K562 (cell line): ENCODE results near the gene COL8A2. TPM values are rescaled to one million over a fixed set of nuclear protein-coding genes. Genes with fewer than 3 reads are reported as not detected.
A peak's percentile ranks its signal among the peaks of the same experiment; 100 is the strongest.

ENCODE experiments used
- ATF7 ChIP-seq: fragments of 450-650 bp; IDR thresholded peaks from 2 replicates; pipeline ENCODE4 v1.7.1; 2014; ENCODE audit warnings: mild to moderate bottlenecking, moderate library complexity
- CHD7 ChIP-seq: fragments of 200-600 bp; sonication (generic); IDR thresholded peaks from one replicate; pipeline ENCODE4 v1.6.1; 2012; ENCODE audit warnings: mild to moderate bottlenecking, low read depth, low read length, inconsistent platforms
- HDGF ChIP-seq: fragments of 450-650 bp; IDR thresholded peaks from 2 replicates; pipeline ENCODE4 v1.6.1; 2016
- JUND ChIP-seq, 2 experiments: IDR thresholded peaks; 2 replicates in 1 of 2; 3 replicates in 1 of 2; pipeline ENCODE4 v1.6.1; 2011; ENCODE audit warnings: borderline replicate concordance in 2 of 2, low read depth in 2 of 2, low read length in 2 of 2, improper control_type of control experiment in 1 of 2, missing biosample characterization in 1 of 2, missing genetic modification characterization in 1 of 2, missing genetic modification reagents in 1 of 2
- L3MBTL2 ChIP-seq: fragments of 450-650 bp; IDR thresholded peaks from 2 replicates; pipeline ENCODE4 v1.6.1; 2016; ENCODE audit warnings: mild to moderate bottlenecking, moderate library complexity
- MAFF ChIP-seq: IDR thresholded peaks from 2 replicates; pipeline ENCODE4 v1.6.1; 2012; ENCODE audit warnings: low read length, improper control_type of control experiment
- NFATC3 ChIP-seq: fragments of 450-650 bp; IDR thresholded peaks from 2 replicates; pipeline ENCODE4 v1.6.1; 2017; ENCODE audit warnings: mild to moderate bottlenecking
- PHF8 ChIP-seq: fragments of 200-600 bp; sonication (generic); IDR thresholded peaks from 2 replicates; pipeline ENCODE4 v1.6.1; 2012; ENCODE audit warnings: mixed run types, mild to moderate bottlenecking, inconsistent platforms, low read length, moderate library complexity, borderline replicate concordance
- RBM34 ChIP-seq: fragments of 200-400 bp; formaldehyde crosslinking; IDR thresholded peaks from 2 replicates; pipeline ENCODE4 v1.6.1; 2018; ENCODE audit warnings: low read length, borderline replicate concordance; ENCODE audit not compliant: insufficient read depth
- SMARCE1 ChIP-seq: fragments of 450-650 bp; IDR thresholded peaks from 2 replicates; pipeline ENCODE4 v1.7.1; 2016; ENCODE audit warnings: mild to moderate bottlenecking
- ZBTB49 ChIP-seq: sonication (generic); formaldehyde crosslinking; IDR thresholded peaks from 2 replicates; pipeline ENCODE4 v1.8.0; 2022; ENCODE audit warnings: missing genetic modification reagents, mild to moderate bottlenecking, borderline replicate concordance
- ZNF217 ChIP-seq: sonication (generic); formaldehyde crosslinking; IDR thresholded peaks from 2 replicates; pipeline ENCODE4 v1.8.0; 2022; ENCODE audit warnings: mild to moderate bottlenecking, missing genetic modification reagents
- ZNF316 ChIP-seq: fragments of 450-650 bp; IDR thresholded peaks from 2 replicates; pipeline ENCODE4 v1.6.1; 2016
- ZNF512 ChIP-seq: IDR thresholded peaks from 2 replicates; pipeline ENCODE4 v1.6.1; 2016; ENCODE audit warnings: missing genetic modification characterization, missing compliant biosample characterization
- ZNF583 ChIP-seq: fragments of 250-450 bp; sonication (Bioruptor Pico); IDR thresholded peaks from 2 replicates; pipeline ENCODE4 v1.4.0; 2020
- polyA plus RNA-seq, 8 experiments: library from polyadenylated mRNA; depleted of rRNA in 4 of 8; stranded (reverse) in 5 of 8; unstranded in 3 of 8; fragments of >200 nt; fragmentation: Nextera tagmentation in 2 of 8; fragmentation: Illumina TruSeq in 1 of 8; extraction: Ambion mirVana in 2 of 8; extraction: Trizol in 1 of 8; gene quantifications; 2 replicates each; pipeline versions ENCODE4 v1.2.1 to v1.2.3, GENCODE V29; 2011 to 2014; ENCODE audit warnings: inconsistent platforms in 1 of 8, missing spikeins in 1 of 8
- total RNA-seq, 7 experiments: library from RNA; depleted of rRNA in 6 of 7; stranded (reverse); fragments of >200 nt in 6 of 7; fragmentation: Illumina TruSeq in 2 of 7; extraction: Trizol in 2 of 7; gene quantifications; 2 replicates each; pipeline versions ENCODE4 v1.2.1 to v1.2.3, GENCODE V29; 2011 to 2021; ENCODE audit warnings: low replicate concordance in 1 of 7

COL8A2 gene
- total and polyA plus RNA-seq, 9 of the 15 experiments (the other 6 are each of a cell fraction or from before 2014, with no cell fraction given), result 0.03 to 0.14 (median 0.04) TPM; not detected in 5

GRCh38 chr1:36053978-36054377 is 71.0 kb downstream of the COL8A2 start (continued):
- TF ChIP-seq CHD7 (no peak), PHF8 (no peak), ZNF583 (CRISPR knock-in tag) (no peak), ZNF316 (peak; percentile 78), L3MBTL2 (no peak), ATF7 (no peak), ZBTB49 (CRISPR knock-in tag) (no peak), SMARCE1 (no peak), HDGF (no peak), MAFF (peak; percentile 53), NFATC3 (no peak), ZNF512 (tag) (no peak), ZNF217 (CRISPR knock-in tag) (no peak), JUND (IDR thresholded peaks at IDR 0.05; ENCODE audit: borderline replicate concordance, low read depth, low read length) (no peak), JUND (tag; IDR thresholded peaks at IDR 0.05; ENCODE audit: borderline replicate concordance, low read depth, low read length) (no peak), RBM34 (no peak)
